Smooth muscle cell (in vitro differentiated cells): Measurements from ENCODE around the gene KCNQ1OT1. TPM values are rescaled to one million over a fixed set of nuclear protein-coding genes. Genes with fewer than 3 reads are reported as not detected.
"Not testable (repeated sequence)": the region's sequence is repeated elsewhere in the genome, so short reads cannot be mapped to it uniquely, and the experiment has no call there.

ENCODE experiments used
- DNase-seq: peaks from one replicate; lab custom pipeline; 2025; ENCODE audit not compliant: unreplicated experiment; lab: John Stamatoyannopoulos, UW
- H2AFZ ChIP-seq: fragments of 200-600 bp; sonication (generic); 2 replicates; pipeline ENCODE4 v1.6.0; 2016; ENCODE audit warnings: antibody characterized with exemption, low read depth, mild to moderate bottlenecking
- H3F3A ChIP-seq: fragments of 200-600 bp; sonication (generic); 2 replicates; pipeline ENCODE4 v1.6.0; 2017; ENCODE audit warnings: antibody characterized with exemption, low read depth
- H3K27ac ChIP-seq: fragments of 200-600 bp; sonication (generic); 2 replicates; pipeline ENCODE4 v1.5.1; 2016; ENCODE audit warnings: low read depth, mild to moderate bottlenecking
- H3K27me3 ChIP-seq: fragments of 200-600 bp; sonication (generic); 2 replicates; pipeline ENCODE4 v1.6.1; 2016; ENCODE audit warnings: low read depth, mild to moderate bottlenecking
- H3K36me3 ChIP-seq: fragments of 200-600 bp; sonication (generic); 2 replicates; pipeline ENCODE4 v1.5.1; 2016; ENCODE audit warnings: low read depth
- H3K4me1 ChIP-seq: fragments of 200-600 bp; sonication (generic); 2 replicates; pipeline ENCODE4 v1.5.1; 2016; ENCODE audit warnings: low read depth
- H3K4me2 ChIP-seq: fragments of 200-600 bp; sonication (generic); 2 replicates; pipeline ENCODE4 v1.6.0; 2016; ENCODE audit warnings: mild to moderate bottlenecking
- H3K4me3 ChIP-seq: fragments of 200-600 bp; sonication (generic); 2 replicates; pipeline ENCODE4 v1.5.1; 2016; ENCODE audit warnings: mild to moderate bottlenecking
- H3K79me2 ChIP-seq: fragments of 200-600 bp; sonication (generic); 2 replicates; pipeline ENCODE4 v1.6.0; 2016; ENCODE audit warnings: low read depth, mild to moderate bottlenecking
- H3K9ac ChIP-seq: fragments of 200-600 bp; sonication (generic); 2 replicates; pipeline ENCODE4 v1.6.0; 2016; ENCODE audit warnings: low read depth
- H3K9me3 ChIP-seq: fragments of 200-600 bp; sonication (generic); replicated peaks from 2 replicates; pipeline ENCODE4 v1.5.1; 2016; ENCODE audit warnings: low read depth
- H4K20me1 ChIP-seq: fragments of 200-600 bp; sonication (generic); 2 replicates; pipeline ENCODE4 v1.6.0; 2016; ENCODE audit warnings: low read depth
- WGBS: methylation state at CpG from one replicate; pipeline ENCODE4 v1.1.7; 2016; ENCODE audit warnings: low lambda C conversion rate; 5-methylcytosine and 5-hydroxymethylcytosine counted together
- polyA plus RNA-seq: library from polyadenylated mRNA; unstranded; fragments of >200 nt; fragmentation: Nextera tagmentation; extraction: Ambion mirVana; gene quantifications from 2 replicates; pipeline ENCODE4 v1.2.1, GENCODE V29; 2016
- total RNA-seq: library from RNA; depleted of rRNA; stranded (reverse); fragments of >200 nt; gene quantifications from 2 replicates; pipeline ENCODE4 v1.2.3, GENCODE V29; 2014
- TF ChIP-seq, protein P1 (sequence below): fragments of 200-600 bp; sonication (generic); IDR thresholded peaks from 2 replicates; pipeline ENCODE4 v1.5.1; 2017; ENCODE audit warnings: borderline replicate concordance, mild to moderate bottlenecking, antibody characterized with exemption; ENCODE audit not compliant: insufficient read depth, poor library complexity, severe bottlenecking

The KCNQ1OT1 gene
- total and polyA plus RNA-seq, 2 experiments from 2014 or later = 1.6 to 9.8 TPM

DNA sequence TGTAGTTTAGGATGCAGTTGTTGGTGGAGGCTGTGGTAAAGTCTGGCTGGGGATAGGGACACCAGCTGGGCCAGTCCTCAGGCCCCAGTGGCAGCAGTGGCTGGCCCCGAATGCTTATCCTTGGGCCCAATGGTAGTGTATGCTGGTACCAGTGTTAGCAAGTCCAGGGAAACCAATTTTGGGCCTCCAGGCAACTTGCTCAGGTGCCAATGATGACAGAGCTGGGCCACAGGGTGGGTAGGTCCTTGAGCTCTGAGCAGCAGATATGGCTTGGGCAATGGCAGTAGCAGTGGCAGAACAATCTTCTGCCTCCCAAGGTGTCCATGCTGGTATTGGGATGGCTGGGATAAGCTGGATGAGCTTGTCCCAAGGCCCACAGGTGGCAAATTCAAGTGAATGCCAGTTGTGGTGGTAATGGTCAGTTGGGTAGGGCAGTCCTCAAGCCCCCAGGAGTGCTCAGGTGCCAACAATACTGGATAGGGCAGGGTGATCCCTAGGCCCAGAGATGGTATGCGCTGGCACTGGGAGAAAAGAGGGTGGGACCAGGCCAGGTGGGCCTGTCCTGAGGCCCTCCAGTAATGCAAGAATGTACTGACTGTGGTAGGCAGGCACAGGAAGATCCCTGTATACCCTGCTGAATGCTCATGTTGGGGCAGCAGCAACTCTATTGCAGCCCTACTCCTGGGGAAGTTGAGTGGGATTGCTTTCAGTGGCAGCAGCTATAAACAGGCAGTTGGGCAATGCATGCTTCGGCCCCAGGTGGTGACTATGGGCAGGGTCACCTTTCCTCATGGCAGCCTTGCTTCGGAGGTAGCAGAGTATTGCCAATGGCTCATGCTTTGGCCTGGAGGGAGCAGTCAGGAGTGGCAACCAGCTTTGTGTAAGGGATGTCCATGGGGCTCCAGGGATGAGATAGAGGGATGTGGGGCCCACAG lies 54.7 kb downstream of the KCNQ1OT1 start:
- TF ChIP-seq, protein P1, sequence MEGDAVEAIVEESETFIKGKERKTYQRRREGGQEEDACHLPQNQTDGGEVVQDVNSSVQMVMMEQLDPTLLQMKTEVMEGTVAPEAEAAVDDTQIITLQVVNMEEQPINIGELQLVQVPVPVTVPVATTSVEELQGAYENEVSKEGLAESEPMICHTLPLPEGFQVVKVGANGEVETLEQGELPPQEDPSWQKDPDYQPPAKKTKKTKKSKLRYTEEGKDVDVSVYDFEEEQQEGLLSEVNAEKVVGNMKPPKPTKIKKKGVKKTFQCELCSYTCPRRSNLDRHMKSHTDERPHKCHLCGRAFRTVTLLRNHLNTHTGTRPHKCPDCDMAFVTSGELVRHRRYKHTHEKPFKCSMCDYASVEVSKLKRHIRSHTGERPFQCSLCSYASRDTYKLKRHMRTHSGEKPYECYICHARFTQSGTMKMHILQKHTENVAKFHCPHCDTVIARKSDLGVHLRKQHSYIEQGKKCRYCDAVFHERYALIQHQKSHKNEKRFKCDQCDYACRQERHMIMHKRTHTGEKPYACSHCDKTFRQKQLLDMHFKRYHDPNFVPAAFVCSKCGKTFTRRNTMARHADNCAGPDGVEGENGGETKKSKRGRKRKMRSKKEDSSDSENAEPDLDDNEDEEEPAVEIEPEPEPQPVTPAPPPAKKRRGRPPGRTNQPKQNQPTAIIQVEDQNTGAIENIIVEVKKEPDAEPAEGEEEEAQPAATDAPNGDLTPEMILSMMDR = no peak
- Histone ChIP-seq H3K79me2 (no peaks in the 10 kb centered on the region), H3K4me2 (no peak overlapping the region), H2AFZ (no peak overlapping the region), H3K27ac (no peak overlapping the region), H3K36me3 (peaks cover 2% of the 10 kb centered on the region), H3K4me3 (no peak overlapping the region), H3K9ac (no peak overlapping the region), H3K27me3 (no peaks in the 10 kb centered on the region), H3F3A (peaks cover 38% of the 10 kb centered on the region), H3K4me1 (no peaks in the 10 kb centered on the region), H3K9me3 (peaks cover 43% of the 10 kb centered on the region), H4K20me1 (no peaks in the 10 kb centered on the region)
- no peak for DNase-seq
- 92% methylated on average over 4 of the region's 4 CpGs for WGBS

DNA sequence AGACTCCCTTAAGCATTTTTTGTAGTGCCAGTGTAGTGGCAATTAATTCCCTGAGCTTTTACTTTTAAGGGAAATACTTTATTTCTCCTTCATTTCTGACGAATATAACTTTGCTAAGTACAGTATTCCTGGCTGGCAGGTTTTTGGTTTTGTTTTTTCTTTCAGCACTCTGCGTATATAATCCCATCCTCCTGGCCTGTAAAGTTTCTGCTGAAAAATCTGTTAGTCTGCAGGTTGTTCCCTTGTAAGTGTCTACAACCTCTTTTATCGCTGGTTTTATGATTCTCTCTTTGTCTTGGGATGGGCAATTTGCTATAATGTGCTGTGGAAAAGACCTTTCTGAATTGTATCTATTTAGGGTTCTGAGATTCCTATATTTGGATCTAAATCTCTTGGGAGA lies 56.0 kb downstream of the KCNQ1OT1 start:
- Histone ChIP-seq H3K79me2 (no peaks in the 10 kb centered on the region), H4K20me1 (no peaks in the 10 kb centered on the region), H2AFZ (no peak overlapping the region), H3K27me3 (no peaks in the 10 kb centered on the region), H3K36me3 (peaks cover 2% of the 10 kb centered on the region), H3K4me3 (no peak overlapping the region), H3K27ac (no peak overlapping the region), H3F3A (peaks cover 32% of the 10 kb centered on the region), H3K4me2 (no peak overlapping the region), H3K4me1 (no peaks in the 10 kb centered on the region), H3K9me3 (peaks cover 32% of the 10 kb centered on the region), H3K9ac (no peak overlapping the region)
- DNase-seq = no peak
- WGBS = 93% methylated on average over 3 of the region's 3 CpGs
- TF ChIP-seq, protein P1 = no peak

- H3K4me2 ChIP-seq = no peak overlapping the region
- H3K9ac ChIP-seq = no peak overlapping the region
- no peaks in the 10 kb centered on the region for H3K36me3 ChIP-seq
- no peak overlapping the region for H3K4me3 ChIP-seq
- H4K20me1 ChIP-seq = no peaks in the 10 kb centered on the region
- H3K27ac ChIP-seq = no peak overlapping the region
- TF ChIP-seq, protein P1 = no peak
- no peak for DNase-seq
- no peaks in the 10 kb centered on the region for H3K4me1 ChIP-seq
- peaks cover 29% of the 10 kb centered on the region for H3F3A ChIP-seq
- H2AFZ ChIP-seq = no peak overlapping the region
- H3K79me2 ChIP-seq = no peaks in the 10 kb centered on the region
- peaks cover 25% of the 10 kb centered on the region for H3K9me3 ChIP-seq
- WGBS = 88% methylated on average over 1 of the region's 1 CpG
- H3K27me3 ChIP-seq = no peaks in the 10 kb centered on the region
Observed at GRCh38 chr11:2641623-2642022, 58.2 kb downstream of the KCNQ1OT1 start.

GRCh38 chr11:2639763-2640162 lies 60.0 kb downstream of the KCNQ1OT1 start:
- WGBS = 95% methylated on average over 13 of the region's 13 CpGs
- not testable (repeated sequence) for H3K4me1 ChIP-seq, H4K20me1 ChIP-seq, H3K9ac ChIP-seq, H3K4me3 ChIP-seq, H3K27ac ChIP-seq, H2AFZ ChIP-seq, DNase-seq, H3K36me3 ChIP-seq, H3K4me2 ChIP-seq, H3K27me3 ChIP-seq, H3K79me2 ChIP-seq
- H3F3A ChIP-seq = peaks cover 24% of the 10 kb centered on the region
- H3K9me3 ChIP-seq = peaks cover 22% of the 10 kb centered on the region
